HG02642 (cell line): ENCODE data around the gene BGN.
A peak's percentile ranks its signal among the peaks of the same experiment; 100 is the strongest.

Experiments
- ATAC-seq: cut with Tn5 transposase; IDR thresholded peaks from one replicate; pipeline ENCODE4 v1.9.1; 2021; ENCODE audit warnings: mild to moderate bottlenecking; ENCODE audit not compliant: unreplicated experiment, poor library complexity

The BGN gene

GRCh38 chrX:153501530-153501929 lies 6.8 kb downstream of the BGN start:
- ATAC-seq: no peak

- no peak for ATAC-seq
Measured at GRCh38 chrX:153502131-153502530, 7.4 kb downstream of the BGN start.

GRCh38 chrX:153502796-153503195 lies 8.0 kb downstream of the BGN start:
- ATAC-seq: no peak

- no peak for ATAC-seq
Measured at GRCh38 chrX:153504445-153505016, 9.8 kb downstream of the BGN start.

GRCh38 chrX:153505361-153505760 lies 10.6 kb downstream of the BGN start:
- no peak for ATAC-seq

- ATAC-seq: peak; percentile 93
Measured at GRCh38 chrX:153507484-153508178, 12.9 kb downstream of the BGN start.

- no peak for ATAC-seq
Measured at GRCh38 chrX:153509592-153509991, 14.8 kb downstream of the BGN start.

GRCh38 chrX:153510383-153510782 lies 15.6 kb downstream of the BGN start:
- ATAC-seq: no peak

- ATAC-seq: no peak
Measured at GRCh38 chrX:153511784-153512500, 17.2 kb downstream of the BGN start.

GRCh38 chrX:153512501-153512893 lies 17.7 kb downstream of the BGN start:
- ATAC-seq: no peak

- ATAC-seq: no peak
Measured at GRCh38 chrX:153513265-153513664, 18.5 kb downstream of the BGN start.

- ATAC-seq: no peak
Measured at GRCh38 chrX:153514259-153514658, 19.5 kb downstream of the BGN start.

- ATAC-seq: no peak
Measured at GRCh38 chrX:153515435-153515834, 20.7 kb downstream of the BGN start.

GRCh38 chrX:153516073-153516472 lies 21.3 kb downstream of the BGN start:
- no peak for ATAC-seq

GRCh38 chrX:153517423-153517822 lies 22.6 kb downstream of the BGN start, which contains the start of gene ATP2B3:
Gene ATP2B3, plus strand, starts transcription at chrX:153517642. Its CDS starts 18,606 bp downstream, at chrX:153536248.
- ATAC-seq: no peak

GRCh38 chrX:153517946-153518834 lies 23.4 kb downstream of the BGN start:
- no peak for ATAC-seq

GRCh38 chrX:153519569-153520286 lies 24.9 kb downstream of the BGN start:
- no peak for ATAC-seq

- no peak for ATAC-seq
Measured at GRCh38 chrX:153520287-153520917, 25.6 kb downstream of the BGN start.

GRCh38 chrX:153521034-153521433 lies 26.3 kb downstream of the BGN start:
- no peak for ATAC-seq
